HEK293T (cell line): ENCODE results near the gene FBRSL1.

Source experiments
- BHLHE40 ChIP-seq: fragments of 450-650 bp; IDR thresholded peaks from 2 replicates; pipeline ENCODE4 v1.6.1; 2016; ENCODE audit warnings: mild to moderate bottlenecking, moderate library complexity, borderline replicate concordance
- FOXA1 ChIP-seq: fragments of 450-650 bp; IDR thresholded peaks from 2 replicates; pipeline ENCODE4 v1.6.1; 2016; ENCODE audit warnings: mild to moderate bottlenecking
- FOXK2 ChIP-seq: fragments of 450-650 bp; IDR thresholded peaks from 2 replicates; pipeline ENCODE4 v1.6.1; 2016; ENCODE audit warnings: mild to moderate bottlenecking
- FOXM1 ChIP-seq: fragments of 450-650 bp; IDR thresholded peaks from 2 replicates; pipeline ENCODE4 v1.6.1; 2017; ENCODE audit warnings: mild to moderate bottlenecking, borderline replicate concordance
- L3MBTL2 ChIP-seq: fragments of 450-650 bp; conservative IDR thresholded peaks from 2 replicates; pipeline ENCODE4 v1.6.1; 2016; ENCODE audit warnings: mild to moderate bottlenecking
- NFRKB ChIP-seq: fragments of 450-650 bp; IDR thresholded peaks from 2 replicates; pipeline ENCODE4 v1.6.1; 2016; ENCODE audit warnings: mild to moderate bottlenecking, moderate library complexity
- SP1 ChIP-seq: fragments of 450-650 bp; IDR thresholded peaks from 2 replicates; pipeline ENCODE4 v1.6.1; 2017
- TARDBP ChIP-seq: fragments of 450-650 bp; IDR thresholded peaks from 2 replicates; pipeline ENCODE4 v1.6.1; 2016

GRCh38 chr12:132541996-132542395, 52.0 kb downstream of the FBRSL1 start:
- no peak for TF ChIP-seq L3MBTL2
- TF ChIP-seq FOXA1: no peak
- TF ChIP-seq TARDBP: no peak
- TF ChIP-seq BHLHE40: no peak
- TF ChIP-seq NFRKB: no peak
- no peak for TF ChIP-seq FOXK2
- no peak for TF ChIP-seq FOXM1
- no peak for TF ChIP-seq SP1
